ENCODE measurements around the gene FDPS. TPM values are rescaled to one million over a fixed set of nuclear protein-coding genes. Genes with fewer than 3 reads are reported as not detected.

Gene FDPS
- total and polyA plus RNA-seq, 7 donors = 46.2 to 85.2 (median 53.7) TPM

DNA sequence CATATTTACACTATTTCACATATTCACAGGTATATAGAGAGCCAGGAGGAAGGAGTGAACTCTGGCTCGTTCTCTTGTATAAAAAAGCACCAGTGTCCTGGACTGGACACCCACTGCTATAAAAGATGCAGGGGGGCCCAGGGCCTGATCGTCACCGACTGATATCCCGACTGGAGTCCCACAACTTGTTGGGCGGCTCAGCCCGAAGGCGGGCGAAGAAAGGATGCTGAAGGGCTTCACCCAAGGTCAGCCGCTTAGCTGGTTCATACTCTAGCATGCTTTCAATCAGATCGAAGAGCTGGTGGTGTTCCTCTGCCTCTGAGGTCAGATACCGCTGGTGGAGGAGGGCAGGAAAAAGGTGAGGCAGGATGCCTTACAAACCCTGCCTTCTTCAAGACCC is 45.6 kb upstream of the FDPS start:
- H3K27me3 ChIP-seq (ENCODE audit: insufficient read depth in 3 of 3, low read length in 2 of 3) = no peaks in the 10 kb centered on the region
- intact Hi-C loops (cut with DNase I) = no loop called here
- H3K4me1 ChIP-seq = peaks cover 25% of the 10 kb centered on the region
- DNase-seq (no peak), ATAC-seq (no peak)
- no peak overlapping the region for H3K4me3 ChIP-seq
- peak overlapping the region; percentile 93 for H3K27ac ChIP-seq
- WGBS, 3 donors = 82 to 90% (median 86%) methylated on average over 11 of the region's 11 CpGs
- TF ChIP-seq, protein P1, sequence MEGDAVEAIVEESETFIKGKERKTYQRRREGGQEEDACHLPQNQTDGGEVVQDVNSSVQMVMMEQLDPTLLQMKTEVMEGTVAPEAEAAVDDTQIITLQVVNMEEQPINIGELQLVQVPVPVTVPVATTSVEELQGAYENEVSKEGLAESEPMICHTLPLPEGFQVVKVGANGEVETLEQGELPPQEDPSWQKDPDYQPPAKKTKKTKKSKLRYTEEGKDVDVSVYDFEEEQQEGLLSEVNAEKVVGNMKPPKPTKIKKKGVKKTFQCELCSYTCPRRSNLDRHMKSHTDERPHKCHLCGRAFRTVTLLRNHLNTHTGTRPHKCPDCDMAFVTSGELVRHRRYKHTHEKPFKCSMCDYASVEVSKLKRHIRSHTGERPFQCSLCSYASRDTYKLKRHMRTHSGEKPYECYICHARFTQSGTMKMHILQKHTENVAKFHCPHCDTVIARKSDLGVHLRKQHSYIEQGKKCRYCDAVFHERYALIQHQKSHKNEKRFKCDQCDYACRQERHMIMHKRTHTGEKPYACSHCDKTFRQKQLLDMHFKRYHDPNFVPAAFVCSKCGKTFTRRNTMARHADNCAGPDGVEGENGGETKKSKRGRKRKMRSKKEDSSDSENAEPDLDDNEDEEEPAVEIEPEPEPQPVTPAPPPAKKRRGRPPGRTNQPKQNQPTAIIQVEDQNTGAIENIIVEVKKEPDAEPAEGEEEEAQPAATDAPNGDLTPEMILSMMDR (IDR thresholded peaks at IDR 0.05) = no peak
- H3K9me3 ChIP-seq = no peaks in the 10 kb centered on the region
- peaks cover 13 to 81% of the 10 kb centered on the region in 2 donors for H3K36me3 ChIP-seq (ENCODE audit: insufficient read depth in 1 of 2, low read depth in 1 of 2)

DNA sequence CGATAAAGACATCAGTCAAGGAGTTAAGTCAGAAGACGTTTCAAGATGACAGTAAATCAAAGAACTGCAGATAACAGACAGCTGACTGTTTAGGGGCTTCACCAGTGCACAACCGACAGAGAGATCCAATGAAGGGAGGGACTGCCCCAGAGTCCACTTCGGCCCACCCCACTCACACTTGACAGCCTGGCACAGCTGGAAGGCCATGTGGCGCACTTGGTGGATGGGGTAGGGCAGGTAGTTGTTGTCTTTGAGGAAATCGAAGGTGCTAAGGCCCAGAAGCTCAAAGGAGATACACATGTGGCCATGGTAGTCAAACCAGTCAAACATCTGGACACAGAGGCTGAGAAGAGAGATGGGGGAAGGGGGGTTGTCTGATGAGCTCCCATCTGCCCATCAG is 42.1 kb upstream of the FDPS start:
- TF ChIP-seq, protein P1 (IDR thresholded peaks at IDR 0.05) = no peak
- H3K36me3 ChIP-seq (ENCODE audit: insufficient read depth in 1 of 2, low read depth in 1 of 2) = peaks cover 17 to 86% of the 10 kb centered on the region in 2 donors
- no peaks in the 10 kb centered on the region for H3K27me3 ChIP-seq (ENCODE audit: insufficient read depth in 3 of 3, low read length in 2 of 3)
- no peaks in the 10 kb centered on the region for H3K9me3 ChIP-seq
- no peak overlapping the region for H3K4me3 ChIP-seq
- ATAC-seq (no peak), DNase-seq (no peak)
- WGBS, 3 donors = 70 to 80% (median 79%) methylated on average over 6 of the region's 6 CpGs
- intact Hi-C loops (cut with DNase I) = no loop called here
- peaks cover 19% of the 10 kb centered on the region for H3K4me1 ChIP-seq
- H3K27ac ChIP-seq = peak overlapping the region; percentile 79

DNA sequence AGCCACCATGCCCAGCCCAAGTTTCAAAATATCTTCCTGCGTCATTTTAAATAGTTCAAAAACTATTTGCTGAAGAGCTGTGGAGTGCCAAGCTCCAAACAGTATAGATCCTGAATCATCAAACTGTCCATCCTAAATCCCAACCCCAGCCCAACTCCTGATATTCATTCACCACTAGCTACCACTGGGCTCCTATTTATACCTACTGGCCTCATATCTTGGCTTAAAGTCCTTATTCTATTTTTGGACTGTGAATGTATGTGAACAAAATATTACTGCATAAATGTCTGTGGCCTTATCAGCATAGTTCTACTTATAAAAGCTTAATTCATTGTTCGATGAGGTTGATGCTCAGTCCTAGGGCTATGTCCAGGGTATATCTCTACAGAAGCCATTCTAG is 41.3 kb upstream of the FDPS start:
- WGBS, 3 donors = 59 to 70% (median 68%) methylated on average over 2 of the region's 2 CpGs
- Histone ChIP-seq H3K4me3 (no peak overlapping the region), H3K27me3 (ENCODE audit: insufficient read depth in 3 of 3, low read length in 2 of 3) (no peaks in the 10 kb centered on the region), H3K9me3 (no peaks in the 10 kb centered on the region), H3K4me1 (peaks cover 27% of the 10 kb centered on the region), H3K27ac (peak overlapping the region; percentile 79), H3K36me3 (ENCODE audit: insufficient read depth in 1 of 2, low read depth in 1 of 2) (peaks cover 17 to 88% of the 10 kb centered on the region in 2 donors)
- intact Hi-C loops (cut with DNase I) = no loop called here
- peak; percentile 54 to 81 (median 76) for ATAC-seq
- DNase-seq = no peak
- TF ChIP-seq, protein P1 (IDR thresholded peaks at IDR 0.05) = no peak

DNA sequence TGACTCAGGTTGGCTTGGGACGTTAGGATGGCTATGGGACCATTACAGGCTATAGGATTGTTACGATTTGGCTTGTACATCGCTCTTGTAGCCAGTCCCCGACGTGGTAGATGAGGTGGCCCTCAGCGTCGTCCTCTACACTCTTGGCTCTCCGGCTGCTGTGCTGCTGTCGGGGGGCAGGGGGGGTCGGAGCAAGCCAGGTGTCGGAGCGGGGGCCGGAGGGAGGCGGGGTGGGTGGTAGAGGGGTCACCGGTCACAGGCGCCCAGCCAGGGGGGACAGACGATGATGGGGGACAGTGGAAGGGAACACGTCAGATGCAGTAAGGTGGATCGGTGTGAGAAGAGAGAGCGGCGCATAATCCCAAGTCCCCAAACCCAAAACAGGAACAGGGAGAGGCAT is 40.0 kb upstream of the FDPS start:
- no peak overlapping the region for H3K4me3 ChIP-seq
- H3K27ac ChIP-seq = peak overlapping the region; percentile 79
- ATAC-seq (no peak), DNase-seq (no peak)
- TF ChIP-seq, protein P1 (IDR thresholded peaks at IDR 0.05) = no peak
- peaks cover 16 to 79% of the 10 kb centered on the region in 2 donors for H3K36me3 ChIP-seq (ENCODE audit: insufficient read depth in 1 of 2, low read depth in 1 of 2)
- H3K4me1 ChIP-seq = peaks cover 25% of the 10 kb centered on the region
- H3K9me3 ChIP-seq = no peaks in the 10 kb centered on the region
- no peaks in the 10 kb centered on the region for H3K27me3 ChIP-seq (ENCODE audit: insufficient read depth in 3 of 3, low read length in 2 of 3)
- 84 to 91% (median 87%) methylated on average over 15 to 21 of the region's 21 CpGs for WGBS, 3 donors
- intact Hi-C loops (cut with DNase I) = no loop called here

DNA sequence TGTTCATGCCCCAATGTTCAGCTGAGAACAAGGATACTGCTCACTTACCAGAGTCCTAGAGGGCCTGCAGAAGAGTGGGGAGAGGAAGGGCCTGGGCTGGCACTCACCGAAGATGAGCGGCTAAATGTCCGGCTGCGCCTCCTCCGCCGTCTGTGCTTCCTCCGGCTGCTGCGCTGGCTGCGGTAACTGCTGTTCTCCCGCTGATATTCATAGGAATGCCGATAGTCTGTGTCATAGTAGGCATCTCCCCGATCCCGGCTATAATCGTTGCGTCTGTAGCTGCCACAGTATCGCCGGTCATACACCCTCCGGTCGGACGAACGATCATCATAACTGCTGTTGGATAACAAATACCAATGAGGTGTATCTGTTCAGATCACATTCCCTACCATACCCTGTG is 39.3 kb upstream of the FDPS start:
- ATAC-seq (no peak), DNase-seq (no peak)
- intact Hi-C loops (cut with DNase I) = no loop called here
- TF ChIP-seq, protein P1 (IDR thresholded peaks at IDR 0.05) = no peak
- no peaks in the 10 kb centered on the region for H3K27me3 ChIP-seq (ENCODE audit: insufficient read depth in 3 of 3, low read length in 2 of 3)
- peaks cover 12 to 71% of the 10 kb centered on the region in 2 donors for H3K36me3 ChIP-seq (ENCODE audit: insufficient read depth in 1 of 2, low read depth in 1 of 2)
- H3K27ac ChIP-seq = no peak overlapping the region
- 90 to 94% (median 91%) methylated on average over 21 of the region's 21 CpGs for WGBS, 3 donors
- peaks cover 25% of the 10 kb centered on the region for H3K4me1 ChIP-seq
- H3K9me3 ChIP-seq = no peaks in the 10 kb centered on the region
- no peak overlapping the region for H3K4me3 ChIP-seq

All from psoas muscle (tissue), 8 donors.